Activated CD4-positive, alpha-beta T cell treated with anti-CD3 and anti-CD28 coated beads, Interleukin-2, amount 50 U/mL, for 1 hour (primary cell): ENCODE results near the gene TRIM28.
"Not testable (repeated sequence)": the region's sequence is repeated elsewhere in the genome, so short reads cannot be mapped to it uniquely, and the experiment has no call there.

Experiments used
- DNase-seq: peaks from one replicate; pipeline ENCODE4 v3.0.0-alpha.2; 2020

TRIM28 gene

GRCh38 chr19:58561373-58562121 is 17.7 kb downstream of the TRIM28 start:
- no peak for DNase-seq

- no peak for DNase-seq
Measured at GRCh38 chr19:58562122-58563033, 18.5 kb downstream of the TRIM28 start.

DNA sequence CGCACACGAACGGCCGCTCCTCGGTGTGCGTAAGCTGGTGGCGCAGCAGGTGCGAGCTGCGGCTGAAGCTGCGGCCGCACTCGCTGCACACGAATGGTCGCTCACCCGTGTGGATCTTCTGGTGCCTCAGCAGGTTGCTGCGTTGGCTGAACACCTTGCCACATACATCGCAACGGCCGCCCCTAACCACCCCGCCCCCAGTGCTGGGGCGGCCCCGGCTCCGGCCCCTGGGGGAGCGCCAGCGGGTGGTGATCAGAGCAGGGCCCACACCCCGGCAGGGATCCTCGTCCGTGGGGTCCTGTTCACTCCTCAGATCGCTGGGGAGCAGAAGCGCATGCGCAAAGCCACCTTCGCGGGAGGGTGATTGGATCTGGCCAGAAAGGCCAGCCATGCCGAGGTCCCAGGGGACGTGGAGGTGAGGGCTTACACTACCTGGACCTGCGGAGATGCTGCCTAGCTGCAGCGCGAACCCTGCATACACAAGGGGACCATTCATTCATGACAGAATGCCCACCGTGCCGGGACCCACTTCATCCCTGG is 19.2 kb downstream of the TRIM28 start:
- no peak for DNase-seq

GRCh38 chr19:58563823-58564222 is 20.0 kb downstream of the TRIM28 start:
- no peak for DNase-seq

- no peak for DNase-seq
Measured at GRCh38 chr19:58566989-58567388, 23.1 kb downstream of the TRIM28 start.

GRCh38 chr19:58568453-58569130 is 24.7 kb downstream of the TRIM28 start:
- no peak for DNase-seq

GRCh38 chr19:58569191-58569942 is 25.5 kb downstream of the TRIM28 start:
- no peak for DNase-seq

GRCh38 chr19:58569943-58570670 is 26.2 kb downstream of the TRIM28 start:
- no peak for DNase-seq

DNA sequence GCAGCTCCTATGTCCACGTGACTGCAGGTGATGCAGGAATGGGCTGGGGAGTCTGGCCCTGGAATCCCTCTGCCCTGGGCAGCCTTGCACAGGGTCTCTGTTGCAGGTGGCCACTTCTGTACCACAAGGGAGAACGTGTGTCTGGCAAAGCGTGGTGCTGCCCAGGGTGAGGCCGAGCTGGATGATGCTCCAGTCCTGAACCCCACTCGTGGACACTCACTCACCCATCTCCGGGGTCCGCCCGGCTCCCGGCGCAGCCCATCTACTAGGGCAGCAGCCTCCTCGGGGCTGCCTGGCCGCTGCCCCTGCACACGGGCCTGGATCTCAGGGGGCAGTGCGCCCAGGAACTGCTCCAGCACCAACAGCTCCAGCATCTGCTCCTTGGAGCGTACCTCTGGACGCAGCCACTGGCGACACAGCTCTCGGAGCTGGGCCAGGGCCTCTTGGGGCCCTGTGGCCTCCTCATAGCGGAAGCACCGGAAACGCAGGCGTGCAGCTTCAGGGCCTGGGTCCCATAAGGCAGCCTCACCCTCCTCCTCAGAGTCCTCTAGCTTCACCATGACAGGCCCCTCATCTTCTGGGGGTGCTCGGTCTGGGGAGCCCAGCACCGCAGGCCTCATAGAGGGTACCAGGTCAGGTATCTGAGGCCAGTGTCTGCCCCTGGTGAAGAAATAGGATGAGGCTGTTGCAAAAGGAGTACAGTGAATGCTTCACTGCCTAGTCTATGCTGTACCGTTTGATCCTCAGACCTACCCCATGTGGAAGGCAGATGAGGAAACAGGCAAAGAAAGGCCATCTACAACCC is 27.1 kb downstream of the TRIM28 start:
- no peak for DNase-seq

DNA sequence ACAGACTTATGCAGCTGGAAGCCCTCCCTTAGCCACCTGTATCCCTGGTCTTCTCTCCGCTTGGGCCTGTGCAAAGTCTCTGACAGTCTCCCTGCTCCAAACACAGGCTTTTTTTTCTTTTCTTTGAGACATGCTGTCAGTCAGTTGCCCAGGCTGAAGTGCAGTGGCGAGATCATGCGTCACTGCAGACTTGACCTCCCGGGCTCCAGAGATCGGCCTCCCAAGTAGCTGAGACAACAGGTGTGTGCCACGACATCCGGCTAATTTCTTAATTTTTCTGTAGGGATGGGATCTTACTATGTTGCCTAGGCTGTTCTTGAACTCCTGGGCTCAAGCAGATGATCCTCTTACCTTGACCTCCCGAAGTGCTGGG is 27.7 kb downstream of the TRIM28 start:
- DNase-seq, result no peak

- DNase-seq, result no peak
Measured at GRCh38 chr19:58572026-58572817, 28.4 kb downstream of the TRIM28 start.

DNA sequence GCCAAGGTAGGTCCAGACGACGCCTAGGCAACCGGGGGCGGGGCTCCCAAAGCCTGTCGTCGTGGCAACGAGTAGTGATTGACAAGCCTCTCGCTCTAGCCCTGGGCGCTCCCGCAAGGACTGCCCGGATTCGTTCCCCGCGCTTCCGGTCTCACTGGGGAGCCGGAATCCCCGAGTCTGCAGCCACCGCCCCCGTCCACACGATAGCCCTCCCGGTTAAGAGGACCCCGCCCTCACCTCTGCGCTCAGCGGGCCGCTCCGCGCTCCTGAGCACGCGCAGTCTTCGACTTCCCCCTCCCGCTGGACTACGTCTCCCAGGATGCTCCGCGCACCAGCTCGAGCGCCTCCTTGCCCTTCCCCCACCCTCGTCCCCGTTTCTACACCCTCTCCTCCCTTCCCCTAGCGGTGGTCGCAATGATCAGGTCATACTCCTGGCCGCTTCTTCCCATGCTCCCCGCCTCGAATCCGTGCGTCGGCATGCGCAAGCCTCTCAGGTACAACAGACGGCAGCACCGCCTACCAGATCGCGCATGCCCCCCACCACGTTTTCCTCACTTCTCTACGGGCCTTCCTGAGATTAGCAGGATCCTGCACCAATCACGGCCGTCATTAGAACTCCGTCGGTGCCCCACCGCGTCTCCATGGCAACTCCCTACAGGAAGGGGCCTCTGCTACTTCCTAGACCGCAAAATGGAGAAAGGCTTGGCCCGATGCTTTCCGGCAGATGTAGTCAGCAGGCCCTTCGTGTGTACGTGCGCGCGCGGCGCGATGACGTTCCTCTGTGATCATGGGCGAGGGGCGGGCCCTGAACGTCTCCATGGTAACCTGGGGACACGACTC is 29.2 kb downstream of the TRIM28 start, which contains the start of gene MZF1:
Gene MZF1, minus strand, starts transcription at position 518 of the 840 bp plus-strand sequence. CDS start 1,946 bp downstream, outside the sequence.
- peak; percentile 100 for DNase-seq

DNA sequence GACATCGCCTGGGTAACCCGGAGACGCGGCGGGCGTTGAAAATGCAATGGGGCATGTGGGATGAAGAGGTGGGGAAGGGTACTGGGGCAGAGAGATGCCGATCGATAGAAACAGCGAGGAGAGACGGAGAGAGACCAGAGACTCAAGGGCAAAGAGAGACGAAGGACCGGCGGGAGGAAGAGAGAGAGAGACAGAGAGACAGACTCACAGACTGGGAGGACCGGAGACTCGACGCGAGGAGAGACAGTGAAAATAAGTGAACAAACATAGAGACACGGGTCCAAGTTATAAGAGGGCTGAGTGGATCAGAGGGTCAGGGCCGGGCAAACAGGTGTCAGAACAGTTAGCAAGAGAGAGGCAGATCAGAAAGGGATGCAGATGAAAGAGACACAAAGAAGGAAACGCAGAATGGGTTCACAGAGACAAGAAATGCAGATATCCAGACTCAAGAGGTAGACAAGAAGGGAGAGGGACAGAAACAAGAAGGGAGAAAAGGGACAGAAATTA is 29.8 kb downstream of the TRIM28 start:
- DNase-seq, result no peak

DNA sequence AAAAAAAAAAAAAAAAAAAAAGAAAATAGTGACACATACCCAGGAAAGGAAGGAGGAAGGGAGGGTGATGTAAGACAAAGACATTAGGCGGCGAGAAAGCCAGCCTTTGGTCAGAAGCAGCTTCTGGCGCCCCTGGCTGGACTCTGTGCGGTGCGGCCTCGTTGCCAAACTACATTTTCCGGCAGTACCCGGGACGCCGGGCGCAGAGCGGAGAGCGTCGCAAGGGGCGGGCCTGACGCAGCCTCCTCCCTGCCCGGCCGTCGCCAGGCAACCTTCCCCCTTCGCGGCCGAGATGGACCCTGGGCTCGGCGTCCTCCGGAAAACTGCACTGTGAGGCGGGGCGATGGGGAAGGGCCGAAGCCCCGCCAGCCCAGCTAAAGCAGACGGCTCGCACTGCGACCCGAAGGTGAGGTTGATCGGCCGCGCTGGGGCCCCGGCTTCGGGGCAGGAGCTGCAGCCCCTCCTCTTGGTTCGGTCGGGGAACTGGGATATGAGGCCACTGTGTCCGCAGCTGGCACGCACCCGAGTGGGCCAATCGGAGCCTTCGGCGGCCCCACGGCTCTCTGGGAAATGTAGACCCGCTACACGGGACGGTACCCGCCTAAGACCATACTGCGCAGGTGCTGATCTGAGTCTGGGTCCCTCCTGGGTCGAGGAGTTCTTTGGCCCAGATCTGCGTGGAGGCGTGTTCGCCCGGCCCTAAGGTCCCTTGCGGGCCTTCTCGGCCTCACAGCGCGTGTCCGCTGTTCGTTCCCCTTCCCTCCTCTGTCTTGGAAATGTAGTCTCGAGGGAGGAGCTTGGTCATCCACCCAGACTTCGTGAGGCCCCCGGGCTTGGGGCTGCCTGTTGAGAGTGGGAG is 31.5 kb downstream of the TRIM28 start:
- DNase-seq, result peak; percentile 69

DNA sequence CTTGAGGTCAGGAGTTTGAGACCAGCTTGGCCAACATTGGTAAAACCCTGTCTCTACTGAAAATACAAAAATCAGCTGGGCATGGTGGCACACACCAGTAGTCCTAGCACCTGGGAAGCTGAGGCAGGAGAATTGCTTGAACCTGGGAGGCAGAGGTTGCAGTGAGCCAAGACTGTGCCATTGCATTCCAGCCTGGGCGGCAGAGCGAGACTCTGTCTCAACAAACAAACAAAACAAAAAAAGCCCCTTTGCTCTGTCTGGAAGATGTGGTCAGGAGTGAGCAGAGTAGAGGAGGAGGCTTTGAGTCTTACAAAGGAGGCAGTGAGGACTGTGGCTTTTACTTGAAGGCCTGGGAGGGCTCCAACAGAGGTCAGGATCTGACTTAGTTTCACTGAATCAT is 33.7 kb downstream of the TRIM28 start:
- not testable (repeated sequence) for DNase-seq

DNA sequence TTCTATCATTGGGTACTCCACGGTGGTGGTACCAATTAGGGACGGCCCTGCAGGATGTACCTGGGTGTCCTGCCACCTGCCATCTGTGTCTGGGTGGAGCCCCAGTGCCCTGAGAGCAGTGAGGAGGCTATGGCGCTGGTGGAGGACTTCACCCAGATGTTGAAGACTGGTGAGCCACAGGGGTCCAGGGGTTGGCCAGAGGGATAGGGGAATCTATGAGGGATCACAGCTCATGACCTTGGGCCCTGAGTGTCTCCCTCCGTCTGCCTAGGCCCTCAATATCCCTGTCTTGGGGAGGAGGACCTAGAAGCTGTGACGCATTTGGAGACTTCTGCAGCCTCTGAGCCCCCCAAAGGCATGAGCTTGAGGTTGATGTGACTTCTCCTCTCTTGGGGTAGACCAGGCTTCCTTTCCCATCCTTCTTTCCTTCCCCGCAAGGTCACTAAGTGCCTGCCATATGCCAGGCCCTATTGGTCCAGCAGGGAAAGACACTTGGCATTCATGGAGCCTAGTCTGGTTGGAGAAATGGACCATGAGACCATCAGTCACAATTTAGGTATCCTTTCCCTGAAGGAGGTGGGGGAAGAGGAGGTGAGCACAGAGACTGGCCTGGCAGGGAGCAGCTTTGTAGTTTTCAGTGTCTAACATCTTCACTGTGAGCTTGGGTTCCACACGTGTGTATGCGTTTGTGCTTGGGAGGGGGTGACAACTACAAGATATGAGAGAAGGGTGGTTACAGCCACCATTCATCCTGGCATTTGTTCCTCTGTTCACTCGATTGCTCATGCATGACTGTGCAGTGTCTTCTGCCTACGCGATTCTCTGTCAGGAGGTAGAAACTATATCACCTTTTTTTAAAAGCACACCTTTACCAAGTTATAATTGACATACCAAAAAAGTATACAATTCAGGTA is 34.4 kb downstream of the TRIM28 start:
- DNase-seq, result no peak
